HL-60/S4 treated with phorbol 12-myristate 13-acetate at 8.2 ng/mL for 4 days and 3 days (cell line): ENCODE results near the gene SHISAL1.
"Not testable (repeated sequence)": the region's sequence is repeated elsewhere in the genome, so short reads cannot be mapped to it uniquely, and the experiment has no call there.

Source experiments
- in situ Hi-C: fragments of 300-500 bp; cut with MboI; formaldehyde crosslinking; loops from 2 replicates; pipeline ENCODE4 v1.15.0; 2022; ENCODE audit warnings: low sequenced_read_pairs

SHISAL1 gene

GRCh38 chr22:44244265-44244822 lies 68.4 kb downstream of the SHISAL1 start:
- in situ Hi-C loops: no loop called here

GRCh38 chr22:44243761-44244160 lies 69.0 kb downstream of the SHISAL1 start:
- in situ Hi-C loops: no loop called here

GRCh38 chr22:44242946-44243724 lies 69.6 kb downstream of the SHISAL1 start:
- in situ Hi-C loops: no loop called here

GRCh38 chr22:44241121-44241520 lies 71.6 kb downstream of the SHISAL1 start:
- in situ Hi-C loops: not testable (repeated sequence)

GRCh38 chr22:44237290-44237689 lies 75.5 kb downstream of the SHISAL1 start:
- in situ Hi-C loops: no loop called here

- in situ Hi-C loops: not testable (repeated sequence)
Observed at GRCh38 chr22:44234372-44234771, 78.4 kb downstream of the SHISAL1 start.

DNA sequence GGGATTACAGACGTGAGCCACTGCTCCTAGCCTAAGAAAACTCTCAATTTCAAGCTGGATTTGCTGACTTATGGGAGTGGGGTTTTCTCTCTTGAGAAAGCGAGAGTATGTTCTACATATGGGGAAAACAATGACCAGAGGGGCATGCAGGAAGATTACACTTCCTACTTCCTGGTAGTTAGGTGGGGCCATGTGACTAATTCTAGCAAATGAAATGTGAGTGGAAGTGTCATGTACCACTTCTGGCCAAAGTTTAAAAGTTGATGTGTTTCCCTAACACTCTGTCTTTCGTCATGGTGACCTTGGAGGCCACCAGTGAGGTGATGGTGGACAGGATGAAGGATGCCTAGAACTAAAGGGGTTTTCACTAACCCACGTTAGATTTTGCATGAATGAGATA lies 81.5 kb downstream of the SHISAL1 start:
- in situ Hi-C loops: no loop called here

DNA sequence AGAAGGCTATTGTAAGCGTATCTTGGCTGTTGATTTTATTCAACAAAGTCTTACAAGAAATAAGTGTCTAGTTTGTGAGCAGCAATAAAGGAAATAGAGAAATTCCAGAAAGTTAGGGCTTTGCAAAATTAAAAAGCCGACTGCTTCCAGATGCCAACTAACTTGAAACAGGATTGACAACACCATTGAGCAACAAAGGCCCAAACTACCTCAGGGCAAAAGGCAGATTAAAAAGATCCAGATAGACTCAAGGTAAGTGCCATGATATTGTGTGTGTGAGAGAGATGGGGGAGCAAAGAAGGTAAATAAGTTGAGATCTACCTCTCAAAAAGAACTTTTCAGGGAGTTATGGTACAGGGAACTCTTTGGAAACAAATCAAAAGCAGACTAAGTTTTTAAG lies 82.9 kb downstream of the SHISAL1 start:
- in situ Hi-C loops: no loop called here

GRCh38 chr22:44229331-44229730 lies 83.4 kb downstream of the SHISAL1 start:
- in situ Hi-C loops: no loop called here

- in situ Hi-C loops: no loop called here
Observed at GRCh38 chr22:44225812-44226211, 86.9 kb downstream of the SHISAL1 start.

DNA sequence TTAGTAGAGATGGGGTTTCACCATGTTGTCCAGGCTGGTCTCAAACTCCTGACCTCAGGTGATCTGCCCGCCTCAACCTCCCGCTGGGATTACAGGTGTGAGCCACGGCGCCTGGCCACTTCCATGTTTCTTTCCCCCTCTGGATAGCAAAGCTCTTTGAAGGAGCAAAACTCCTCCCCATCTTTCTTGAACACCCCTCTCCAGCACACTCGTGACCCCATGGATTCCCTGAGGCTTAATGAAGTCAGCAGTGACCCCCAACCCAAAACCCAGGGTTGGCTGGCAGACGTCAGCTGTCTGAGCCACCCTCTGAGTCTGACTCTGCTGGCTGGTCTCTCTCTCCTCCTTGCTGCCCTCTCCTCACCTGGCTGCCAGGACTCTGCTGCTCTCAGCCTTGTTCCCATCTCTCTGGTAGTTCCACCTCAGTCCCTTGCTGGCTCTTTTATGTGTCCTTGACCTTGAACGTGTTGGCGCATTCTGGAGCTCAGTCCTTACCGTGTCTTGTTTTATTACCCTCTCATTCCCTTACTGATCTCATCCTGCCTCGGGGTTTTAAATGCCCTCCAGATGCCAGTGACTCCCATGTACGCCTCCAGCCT lies 87.6 kb downstream of the SHISAL1 start:
- in situ Hi-C loops: no loop called here

DNA sequence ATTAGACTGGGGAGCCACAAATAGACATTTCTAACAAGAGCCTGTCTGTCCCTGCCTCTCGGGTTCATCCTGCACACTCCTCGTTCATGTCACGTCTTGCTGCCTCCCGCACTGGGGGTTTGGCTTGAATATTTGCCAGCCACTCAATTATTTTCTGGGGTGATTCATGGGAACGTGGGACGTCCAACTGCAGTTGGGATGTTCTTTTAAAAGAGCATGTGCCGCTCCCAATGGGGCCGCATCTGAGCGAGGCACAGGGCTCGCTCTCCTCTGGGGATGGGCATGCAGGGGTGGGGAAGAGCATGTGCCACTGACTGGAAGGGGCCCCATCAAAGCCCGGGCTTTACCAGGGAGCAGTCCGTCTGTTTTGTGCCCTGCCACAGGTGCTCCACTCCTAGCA lies 88.6 kb downstream of the SHISAL1 start:
- in situ Hi-C loops: no loop called here

DNA sequence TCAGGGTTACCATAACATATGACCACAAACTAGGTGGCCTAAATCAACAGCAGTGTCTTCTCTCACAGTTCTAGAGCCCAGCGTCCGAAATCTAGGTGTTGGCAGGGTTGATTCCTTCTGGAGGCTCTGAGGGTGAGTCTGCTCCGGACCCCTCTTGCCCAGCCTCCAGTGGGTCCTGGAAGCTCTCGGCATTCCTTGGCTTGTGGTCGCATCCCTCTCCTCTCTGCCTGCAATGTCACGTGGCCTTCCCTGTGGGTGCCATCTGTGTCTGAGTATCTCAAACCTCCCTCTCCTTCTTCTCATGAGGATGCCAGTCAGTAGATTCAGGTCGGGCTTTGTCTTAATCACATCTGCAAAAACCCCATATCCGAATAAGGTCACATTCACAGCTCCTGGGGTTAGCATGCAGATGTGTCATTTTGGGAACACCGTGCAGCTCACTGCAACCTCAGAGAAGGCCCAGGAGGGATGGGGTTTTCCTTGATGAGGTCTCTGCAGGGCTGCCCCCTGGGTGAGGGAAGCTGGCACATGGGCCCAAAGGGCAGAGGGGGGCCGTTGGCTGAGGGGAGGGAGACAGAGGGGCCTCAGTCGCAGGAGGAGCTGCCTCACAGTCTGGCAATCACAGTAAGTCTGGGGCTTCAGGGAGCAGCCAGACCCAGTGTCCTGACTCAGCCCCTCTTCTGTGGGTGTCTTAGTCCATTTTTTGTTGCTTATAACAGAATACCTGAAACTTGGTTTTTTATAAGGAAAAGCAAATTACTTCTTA lies 90.9 kb downstream of the SHISAL1 start:
- in situ Hi-C loops: no loop called here

- in situ Hi-C loops: no loop called here
Observed at GRCh38 chr22:44220727-44221680, 91.7 kb downstream of the SHISAL1 start.

DNA sequence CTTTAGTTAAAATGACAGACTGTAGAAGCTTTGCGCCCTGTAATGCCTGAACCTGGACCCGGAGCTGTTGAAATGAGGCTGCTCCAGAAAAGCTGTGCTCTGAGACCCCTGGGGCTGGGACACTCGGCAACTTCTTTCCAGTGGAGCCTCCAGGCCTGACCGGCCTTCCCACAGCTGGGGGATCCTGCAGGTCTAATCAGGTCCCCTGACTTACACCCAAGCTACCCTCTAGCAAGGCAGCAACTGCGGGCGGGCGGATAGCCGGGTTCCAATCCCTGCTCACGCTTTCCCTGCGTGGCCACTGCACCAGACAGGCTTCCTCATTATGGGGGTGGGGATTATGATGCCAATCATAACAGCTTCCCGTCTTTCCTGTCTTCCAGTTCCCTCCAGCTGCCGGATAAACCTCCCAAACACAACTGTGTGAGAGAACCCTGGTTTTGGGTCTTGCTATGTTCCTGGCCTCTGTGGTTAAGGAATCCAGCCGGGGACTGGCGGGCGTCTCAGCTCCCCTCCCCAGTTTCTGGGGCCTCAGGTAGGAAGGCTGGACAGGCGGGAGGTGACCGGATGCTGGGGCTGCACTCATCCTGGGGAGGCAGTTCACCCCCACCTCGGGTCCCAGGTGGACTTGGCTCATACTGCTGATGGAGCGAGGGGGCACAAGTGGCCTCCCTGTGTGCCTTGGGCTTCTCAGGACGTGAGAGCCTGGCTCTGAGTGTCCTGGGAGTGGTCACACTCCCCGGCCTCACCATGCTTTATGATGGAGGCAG lies 93.5 kb downstream of the SHISAL1 start:
- in situ Hi-C loops: no loop called here

DNA sequence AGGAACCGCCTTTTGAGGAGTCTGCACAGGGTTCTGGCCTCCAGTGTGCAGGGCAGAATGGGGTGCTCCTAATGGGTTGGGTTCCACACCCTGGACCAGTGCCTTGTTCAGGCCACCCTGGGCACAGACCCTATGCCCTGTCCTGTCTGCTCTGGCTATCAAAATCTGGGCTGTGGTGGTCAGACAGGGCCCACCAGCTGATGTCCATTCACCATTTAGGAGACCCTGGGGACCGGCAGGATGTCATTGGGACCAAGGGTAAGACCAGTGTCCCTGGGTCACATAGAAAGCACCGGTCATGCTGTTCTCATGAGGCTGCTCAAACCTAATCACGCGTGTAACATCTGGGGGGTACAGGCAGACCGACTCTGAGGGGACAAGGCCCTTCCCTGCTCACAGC lies 94.7 kb downstream of the SHISAL1 start:
- in situ Hi-C loops: no loop called here

DNA sequence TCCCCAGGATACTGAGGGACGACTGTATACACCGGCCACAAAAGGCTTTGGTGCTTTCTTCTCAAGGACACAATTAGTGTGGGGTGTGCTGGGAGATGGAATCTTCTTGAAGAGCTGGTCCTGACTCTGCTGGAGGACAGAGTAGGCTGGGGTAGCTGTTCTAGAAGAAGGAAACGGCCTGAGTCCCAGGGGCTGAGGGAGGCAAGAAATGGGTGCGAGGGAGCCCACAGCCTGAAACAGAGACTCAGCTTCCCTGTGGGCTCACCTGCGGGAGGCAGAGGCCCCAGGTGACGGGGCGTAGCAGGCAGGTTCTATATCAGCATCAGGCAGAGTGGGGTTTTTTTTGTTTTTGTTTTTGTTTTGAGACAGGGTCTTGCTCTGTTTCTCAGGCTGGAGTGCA lies 95.4 kb downstream of the SHISAL1 start:
- in situ Hi-C loops: no loop called here

- in situ Hi-C loops: no loop called here
Observed at GRCh38 chr22:44215287-44215686, 97.5 kb downstream of the SHISAL1 start.

- in situ Hi-C loops: no loop called here
Observed at GRCh38 chr22:44214764-44215163, 98.0 kb downstream of the SHISAL1 start.

- in situ Hi-C loops: no loop called here
Observed at GRCh38 chr22:44214187-44214586, 98.6 kb downstream of the SHISAL1 start.
